GM23338 (cell line): Measurements from ENCODE around the gene SEMG2. TPM values are rescaled to one million over a fixed set of nuclear protein-coding genes. Genes with fewer than 3 reads are reported as not detected.

ENCODE experiments used
- ATAC-seq: fragments of 200-7000 bp; cut with Tn5 transposase; 3 replicates; pipeline ENCODE4 v1.9.1; 2020
- DNase-seq: peaks from one replicate; pipeline ENCODE4 v3.0.0-alpha.2; 2015; ENCODE audit warnings: low spot score
- H2AFZ ChIP-seq: fragments of 200-600 bp; sonication (generic); 2 replicates; pipeline ENCODE4 v1.8.0; 2016; ENCODE audit warnings: antibody characterized with exemption, mild to moderate bottlenecking, moderate library complexity
- H3F3A ChIP-seq: fragments of 200-600 bp; sonication (generic); replicated peaks from 2 replicates; pipeline ENCODE4 v1.8.0; 2017; ENCODE audit warnings: antibody characterized with exemption, mixed run types, low read depth
- H3K27ac ChIP-seq: fragments of 200-600 bp; sonication (generic); 2 replicates; pipeline ENCODE4 v1.6.1; 2016; ENCODE audit warnings: low read depth
- H3K27me3 ChIP-seq: fragments of 200-600 bp; sonication (generic); 2 replicates; pipeline ENCODE4 v1.8.0; 2016; ENCODE audit warnings: mild to moderate bottlenecking, mixed run types, moderate library complexity; ENCODE audit not compliant: insufficient read depth
- H3K36me3 ChIP-seq: fragments of 200-600 bp; sonication (generic); 2 replicates; pipeline ENCODE4 v1.8.0; 2016; ENCODE audit warnings: mild to moderate bottlenecking; ENCODE audit not compliant: insufficient read depth
- H3K4me1 ChIP-seq: fragments of 200-600 bp; sonication (generic); 2 replicates; pipeline ENCODE4 v1.8.0; 2016; ENCODE audit warnings: mild to moderate bottlenecking, moderate library complexity; ENCODE audit not compliant: insufficient read depth
- H3K4me2 ChIP-seq: fragments of 200-600 bp; sonication (generic); 2 replicates; pipeline ENCODE4 v1.7.1; 2017; ENCODE audit warnings: mixed run types
- H3K4me3 ChIP-seq: fragments of 200-600 bp; sonication (generic); 2 replicates; pipeline ENCODE4 v1.6.1; 2016; ENCODE audit warnings: mixed run types
- H3K79me2 ChIP-seq: fragments of 200-600 bp; sonication (generic); replicated peaks from 2 replicates; pipeline ENCODE4 v1.8.0; 2017; ENCODE audit warnings: mild to moderate bottlenecking; ENCODE audit not compliant: insufficient read depth
- H3K9me2 ChIP-seq: fragments of 200-600 bp; sonication (generic); 2 replicates; pipeline ENCODE4 v1.8.0; 2017; ENCODE audit not compliant: insufficient read depth
- H4K20me1 ChIP-seq: fragments of 200-600 bp; sonication (generic); replicated peaks from 2 replicates; pipeline ENCODE4 v1.8.0; 2017; ENCODE audit warnings: mild to moderate bottlenecking; ENCODE audit not compliant: insufficient read depth
- H3K27ac Mint-ChIP-seq: 2 replicates; pipeline ENCODE4 v1.8.0; 2020; ENCODE audit warnings: inconsistent platforms, mild to moderate bottlenecking, moderate library complexity, mixed read lengths
- H3K27me3 Mint-ChIP-seq: 3 replicates; pipeline ENCODE4 v1.8.0; 2022; ENCODE audit warnings: low read depth, mild to moderate bottlenecking, moderate library complexity, mixed read lengths, inconsistent platforms; ENCODE audit not compliant: insufficient read depth, poor library complexity
- H3K36me3 Mint-ChIP-seq: 3 replicates; pipeline ENCODE4 v1.8.0; 2021; ENCODE audit warnings: low read depth, mild to moderate bottlenecking, inconsistent platforms, moderate library complexity, mixed read lengths
- H3K4me1 Mint-ChIP-seq: 3 replicates; pipeline ENCODE4 v1.8.0; 2020; ENCODE audit warnings: mild to moderate bottlenecking, inconsistent platforms, mixed read lengths
- H3K4me3 Mint-ChIP-seq: 3 replicates; pipeline ENCODE4 v1.8.0; 2021; ENCODE audit warnings: moderate library complexity, mild to moderate bottlenecking, inconsistent platforms, mixed read lengths
- H3K9me3 Mint-ChIP-seq: 3 replicates; pipeline ENCODE4 v1.8.0; 2020; ENCODE audit warnings: moderate library complexity, mild to moderate bottlenecking, inconsistent platforms, mixed read lengths
- EZH2phosphoT487 ChIP-seq: fragments of 200-600 bp; sonication (generic); IDR thresholded peaks from one replicate; pipeline ENCODE4 v1.8.1; 2018; ENCODE audit warnings: antibody characterized with exemption; ENCODE audit not compliant: unreplicated experiment
- JUNB ChIP-seq: IDR thresholded peaks from one replicate; pipeline ENCODE4 v1.6.1; 2016; ENCODE audit warnings: antibody characterized with exemption; ENCODE audit not compliant: unreplicated experiment
- NANOG ChIP-seq: IDR thresholded peaks from 2 replicates; pipeline ENCODE4 v1.6.1; 2016; ENCODE audit warnings: antibody characterized with exemption, borderline replicate concordance
- POLR2AphosphoS5 ChIP-seq: IDR thresholded peaks from 2 replicates; pipeline ENCODE4 v1.6.1; 2016; ENCODE audit warnings: antibody characterized with exemption, low read depth
- polyA plus RNA-seq: library from polyadenylated mRNA; unstranded; fragments of >200 nt; fragmentation: Nextera tagmentation; extraction: Ambion mirVana; gene quantifications from 2 replicates; pipeline ENCODE4 v1.2.1, GENCODE V29; 2016
- total RNA-seq: library from RNA; depleted of rRNA; stranded (reverse); fragments of >200 nt; shearing (Covaris generic); gene quantifications from 2 replicates; pipeline ENCODE4 v1.2.3, GENCODE V29; 2014
- TF ChIP-seq, protein P1 (sequence below), 2 experiments: fragments of 200-600 bp in 1 of 2; sonication (generic) in 1 of 2; conservative IDR thresholded peaks; 2 replicates each; pipeline versions ENCODE4 v1.5.1 to v1.6.1; 2016 to 2017; ENCODE audit warnings: antibody characterized with exemption in 2 of 2, low read depth in 2 of 2, mild to moderate bottlenecking in 2 of 2, moderate library complexity in 1 of 2
- TF ChIP-seq, protein P2 (sequence below): IDR thresholded peaks from one replicate; pipeline ENCODE4 v1.6.1; 2018; ENCODE audit warnings: antibody characterized with exemption; ENCODE audit not compliant: unreplicated experiment
- TF ChIP-seq, protein P3 (sequence below): IDR thresholded peaks from 2 replicates; pipeline ENCODE4 v1.6.1; 2016; ENCODE audit warnings: antibody characterized with exemption

The SEMG2 gene
- total and polyA plus RNA-seq, 2 experiments from 2014 or later: not detected

DNA sequence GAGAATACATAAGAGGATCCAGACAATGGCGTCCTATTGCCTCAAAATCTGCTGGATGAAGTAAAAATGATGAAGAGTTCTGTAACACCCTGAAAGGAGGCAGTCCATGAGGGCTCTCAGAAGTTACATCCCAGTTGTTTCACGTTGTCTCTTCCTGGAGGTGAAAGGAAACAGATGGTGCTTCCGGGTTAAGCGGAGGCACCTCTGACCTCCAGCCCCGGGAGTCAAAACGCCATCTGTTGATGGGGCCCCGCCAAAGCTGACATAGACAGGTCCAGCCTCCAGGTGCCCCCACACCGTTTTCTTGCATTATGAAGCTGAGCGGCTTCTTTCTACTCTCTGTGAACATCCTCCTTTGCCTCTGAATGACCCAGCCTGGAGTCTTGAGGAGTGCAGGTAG lies 9.5 kb downstream of the SEMG2 start:
- H3K27ac ChIP-seq: no peak overlapping the region
- no peak for ATAC-seq
- H3K4me2 ChIP-seq: no peak overlapping the region
- no peaks in the 10 kb centered on the region for H3K9me2 ChIP-seq
- H3K9me3 Mint-ChIP-seq: no peaks in the 10 kb centered on the region; the same call in 2 of the 3 replicates
- peak; percentile 4 for DNase-seq
- no peaks in the 10 kb centered on the region for H3F3A ChIP-seq
- H3K36me3 Mint-ChIP-seq: no peaks in the 10 kb centered on the region
- H3K79me2 ChIP-seq: no peaks in the 10 kb centered on the region
- TF ChIP-seq, protein P1, sequence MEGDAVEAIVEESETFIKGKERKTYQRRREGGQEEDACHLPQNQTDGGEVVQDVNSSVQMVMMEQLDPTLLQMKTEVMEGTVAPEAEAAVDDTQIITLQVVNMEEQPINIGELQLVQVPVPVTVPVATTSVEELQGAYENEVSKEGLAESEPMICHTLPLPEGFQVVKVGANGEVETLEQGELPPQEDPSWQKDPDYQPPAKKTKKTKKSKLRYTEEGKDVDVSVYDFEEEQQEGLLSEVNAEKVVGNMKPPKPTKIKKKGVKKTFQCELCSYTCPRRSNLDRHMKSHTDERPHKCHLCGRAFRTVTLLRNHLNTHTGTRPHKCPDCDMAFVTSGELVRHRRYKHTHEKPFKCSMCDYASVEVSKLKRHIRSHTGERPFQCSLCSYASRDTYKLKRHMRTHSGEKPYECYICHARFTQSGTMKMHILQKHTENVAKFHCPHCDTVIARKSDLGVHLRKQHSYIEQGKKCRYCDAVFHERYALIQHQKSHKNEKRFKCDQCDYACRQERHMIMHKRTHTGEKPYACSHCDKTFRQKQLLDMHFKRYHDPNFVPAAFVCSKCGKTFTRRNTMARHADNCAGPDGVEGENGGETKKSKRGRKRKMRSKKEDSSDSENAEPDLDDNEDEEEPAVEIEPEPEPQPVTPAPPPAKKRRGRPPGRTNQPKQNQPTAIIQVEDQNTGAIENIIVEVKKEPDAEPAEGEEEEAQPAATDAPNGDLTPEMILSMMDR (conservative IDR thresholded peaks at IDR 0.05; ENCODE audit: low read depth in 2 of 2): no peak
- no peak for TF ChIP-seq NANOG
- TF ChIP-seq POLR2AphosphoS5: no peak
- no peak for TF ChIP-seq EZH2phosphoT487
- TF ChIP-seq JUNB: no peak
- TF ChIP-seq, protein P2, sequence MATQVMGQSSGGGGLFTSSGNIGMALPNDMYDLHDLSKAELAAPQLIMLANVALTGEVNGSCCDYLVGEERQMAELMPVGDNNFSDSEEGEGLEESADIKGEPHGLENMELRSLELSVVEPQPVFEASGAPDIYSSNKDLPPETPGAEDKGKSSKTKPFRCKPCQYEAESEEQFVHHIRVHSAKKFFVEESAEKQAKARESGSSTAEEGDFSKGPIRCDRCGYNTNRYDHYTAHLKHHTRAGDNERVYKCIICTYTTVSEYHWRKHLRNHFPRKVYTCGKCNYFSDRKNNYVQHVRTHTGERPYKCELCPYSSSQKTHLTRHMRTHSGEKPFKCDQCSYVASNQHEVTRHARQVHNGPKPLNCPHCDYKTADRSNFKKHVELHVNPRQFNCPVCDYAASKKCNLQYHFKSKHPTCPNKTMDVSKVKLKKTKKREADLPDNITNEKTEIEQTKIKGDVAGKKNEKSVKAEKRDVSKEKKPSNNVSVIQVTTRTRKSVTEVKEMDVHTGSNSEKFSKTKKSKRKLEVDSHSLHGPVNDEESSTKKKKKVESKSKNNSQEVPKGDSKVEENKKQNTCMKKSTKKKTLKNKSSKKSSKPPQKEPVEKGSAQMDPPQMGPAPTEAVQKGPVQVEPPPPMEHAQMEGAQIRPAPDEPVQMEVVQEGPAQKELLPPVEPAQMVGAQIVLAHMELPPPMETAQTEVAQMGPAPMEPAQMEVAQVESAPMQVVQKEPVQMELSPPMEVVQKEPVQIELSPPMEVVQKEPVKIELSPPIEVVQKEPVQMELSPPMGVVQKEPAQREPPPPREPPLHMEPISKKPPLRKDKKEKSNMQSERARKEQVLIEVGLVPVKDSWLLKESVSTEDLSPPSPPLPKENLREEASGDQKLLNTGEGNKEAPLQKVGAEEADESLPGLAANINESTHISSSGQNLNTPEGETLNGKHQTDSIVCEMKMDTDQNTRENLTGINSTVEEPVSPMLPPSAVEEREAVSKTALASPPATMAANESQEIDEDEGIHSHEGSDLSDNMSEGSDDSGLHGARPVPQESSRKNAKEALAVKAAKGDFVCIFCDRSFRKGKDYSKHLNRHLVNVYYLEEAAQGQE: no peak
- H2AFZ ChIP-seq: no peak overlapping the region
- H3K36me3 ChIP-seq: no peaks in the 10 kb centered on the region
- H3K4me1 ChIP-seq: no peaks in the 10 kb centered on the region
- H3K4me3 ChIP-seq: no peak overlapping the region
- H3K27me3 ChIP-seq: no peaks in the 10 kb centered on the region
- H3K4me1 Mint-ChIP-seq: no peaks in the 10 kb centered on the region
- no peak overlapping the region for H3K4me3 Mint-ChIP-seq
- no peaks in the 10 kb centered on the region for H4K20me1 ChIP-seq
- H3K27me3 Mint-ChIP-seq: peaks cover 5% of the 10 kb centered on the region
- no peak overlapping the region for H3K27ac Mint-ChIP-seq

DNA sequence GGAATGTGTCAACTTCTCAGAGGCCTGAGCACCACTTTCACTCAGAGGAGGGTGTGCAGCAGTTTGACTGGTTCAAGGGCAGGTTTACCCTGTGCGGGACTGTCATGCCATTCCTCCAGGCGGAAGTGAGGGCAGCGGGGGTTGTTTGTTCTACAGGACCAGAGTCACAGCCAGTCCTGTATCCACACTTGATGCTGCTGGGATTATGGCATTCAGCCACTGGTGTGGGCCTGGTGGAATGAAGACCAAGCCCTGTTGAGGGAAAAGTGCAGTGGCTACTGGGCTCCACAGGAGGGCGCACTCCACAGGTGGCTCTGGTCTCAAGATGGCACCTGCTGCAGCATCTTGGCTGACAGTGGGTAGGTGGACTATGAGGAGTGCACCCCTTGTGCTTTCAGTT lies 14.8 kb downstream of the SEMG2 start:
- no peak overlapping the region for H3K4me3 ChIP-seq
- Mint-ChIP-seq H3K4me3 (no peak overlapping the region), H3K36me3 (no peaks in the 10 kb centered on the region), H3K4me1 (no peaks in the 10 kb centered on the region), H3K9me3 (no peaks in the 10 kb centered on the region; the same call in 2 of the 3 replicates), H3K27me3 (peaks cover 4% of the 10 kb centered on the region), H3K27ac (no peak overlapping the region)
- H3K9me2 ChIP-seq: no peaks in the 10 kb centered on the region
- no peaks in the 10 kb centered on the region for H3F3A ChIP-seq
- H3K4me1 ChIP-seq: no peaks in the 10 kb centered on the region
- H3K27me3 ChIP-seq: no peaks in the 10 kb centered on the region
- no peaks in the 10 kb centered on the region for H3K79me2 ChIP-seq
- H3K36me3 ChIP-seq: no peaks in the 10 kb centered on the region
- peak; percentile 99 for ATAC-seq
- peak; percentile 79 for DNase-seq
- H3K4me2 ChIP-seq: no peak overlapping the region
- H4K20me1 ChIP-seq: no peaks in the 10 kb centered on the region
- no peak overlapping the region for H3K27ac ChIP-seq
- peak overlapping the region; percentile 50; the same call in 1 of the 2 replicates for H2AFZ ChIP-seq
- TF ChIP-seq, protein P3, sequence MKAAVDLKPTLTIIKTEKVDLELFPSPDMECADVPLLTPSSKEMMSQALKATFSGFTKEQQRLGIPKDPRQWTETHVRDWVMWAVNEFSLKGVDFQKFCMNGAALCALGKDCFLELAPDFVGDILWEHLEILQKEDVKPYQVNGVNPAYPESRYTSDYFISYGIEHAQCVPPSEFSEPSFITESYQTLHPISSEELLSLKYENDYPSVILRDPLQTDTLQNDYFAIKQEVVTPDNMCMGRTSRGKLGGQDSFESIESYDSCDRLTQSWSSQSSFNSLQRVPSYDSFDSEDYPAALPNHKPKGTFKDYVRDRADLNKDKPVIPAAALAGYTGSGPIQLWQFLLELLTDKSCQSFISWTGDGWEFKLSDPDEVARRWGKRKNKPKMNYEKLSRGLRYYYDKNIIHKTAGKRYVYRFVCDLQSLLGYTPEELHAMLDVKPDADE: no peak
- TF ChIP-seq, protein P1 (conservative IDR thresholded peaks at IDR 0.05; ENCODE audit: low read depth in 2 of 2): peak; percentile 88 to 97
